DOHH2 (cell line): ENCODE measurements around the gene CYP4B1.

Experiments used
- CTCF ChIP-seq: fragments of 200-600 bp; sonication (generic); IDR thresholded peaks from one replicate; pipeline ENCODE4 v1.5.1; 2014; ENCODE audit warnings: antibody characterized with exemption, mild to moderate bottlenecking, low read depth, low read length; ENCODE audit not compliant: poor library complexity, severe bottlenecking
- EZH2phosphoT487 ChIP-seq: fragments of 200-600 bp; sonication (generic); IDR thresholded peaks from 2 replicates; pipeline ENCODE4 v1.6.1; 2017; ENCODE audit warnings: borderline replicate concordance, mild to moderate bottlenecking, antibody characterized with exemption, low read length, moderate library complexity, mixed read lengths

DNA sequence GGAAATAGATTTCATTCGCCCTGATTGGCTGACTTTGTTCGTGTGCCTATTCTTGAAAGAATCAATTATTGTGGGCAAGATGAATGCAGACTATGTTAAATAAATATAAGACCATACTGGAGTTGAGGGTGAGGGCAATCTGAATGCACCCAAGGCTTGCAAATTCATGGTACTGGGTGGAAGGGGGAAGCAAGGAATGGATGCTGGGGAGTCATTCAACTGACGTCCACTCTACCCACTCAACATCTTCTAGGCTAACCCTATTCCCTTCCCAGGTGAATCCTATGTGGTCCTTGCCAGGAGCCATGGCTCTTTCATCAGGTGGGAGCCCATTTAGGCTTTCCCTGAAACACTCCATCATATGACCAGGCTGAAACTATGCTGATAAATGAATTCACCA, 5.7 kb upstream of the CYP4B1 start:
- TF ChIP-seq CTCF (no peak), EZH2phosphoT487 (no peak)
